Gastroesophageal sphincter (tissue), 4 donors: ENCODE measurements around the gene C1QTNF8. TPM values are rescaled to one million over a fixed set of nuclear protein-coding genes. Genes with fewer than 3 reads are reported as not detected.
"Not testable (repeated sequence)": the region's sequence is repeated elsewhere in the genome, so short reads cannot be mapped to it uniquely, and the experiment has no call there.

Experiments used
- ATAC-seq: fragments of 150-250 bp; one replicate; pipeline ENCODE4 v1.9.1; 2016; ENCODE audit warnings: mild to moderate bottlenecking, moderate library complexity
- H3K27ac ChIP-seq, 4 donors: fragments of 200-600 bp; sonication (generic) in 3 of 4; 1 replicate in 3 of 4; 2 replicates in 1 of 4; pipeline ENCODE4 v1.5.1; 2016 to 2019
- H3K27me3 ChIP-seq: fragments of 200-600 bp; sonication (generic); one replicate; pipeline ENCODE4 v1.5.1; 2019
- H3K36me3 ChIP-seq, 2 donors: fragments of 200-600 bp; sonication (generic); one replicate each; pipeline ENCODE4 v1.5.1; 2019; ENCODE audit warnings: control low read depth in 1 of 2
- H3K4me1 ChIP-seq, 3 donors: fragments of 200-600 bp; sonication (generic); 1 replicate in 2 of 3; 2 replicates in 1 of 3; pipeline ENCODE4 v1.5.1; 2016 to 2019; ENCODE audit warnings: control low read depth in 2 of 3
- H3K4me3 ChIP-seq, 2 donors: fragments of 200-600 bp; sonication (generic); one replicate each; pipeline ENCODE4 v1.5.1; 2019; ENCODE audit warnings: mild to moderate bottlenecking in 1 of 2, moderate library complexity in 1 of 2
- H3K9me3 ChIP-seq, 3 donors: fragments of 200-600 bp; sonication (generic); one replicate each; pipeline ENCODE4 v1.5.1; 2017 to 2019; ENCODE audit warnings: control low read depth in 2 of 3
- CTCF ChIP-seq, 4 experiments: fragments of 200-600 bp in 2 of 4; fragments of 450-650 bp in 2 of 4; sonication (generic) in 1 of 4; IDR thresholded peaks; one replicate each; pipeline ENCODE4 v1.5.1; 2017 to 2019; ENCODE audit warnings: antibody characterized with exemption in 4 of 4, mild to moderate bottlenecking in 2 of 4, moderate library complexity in 2 of 4
- EP300 ChIP-seq: sonication (generic); formaldehyde crosslinking; IDR thresholded peaks from one replicate; pipeline ENCODE4 v1.6.1; 2017; ENCODE audit warnings: antibody characterized with exemption, mild to moderate bottlenecking
- POLR2A ChIP-seq, 2 donors: fragments of 450-650 bp; IDR thresholded peaks; one replicate each; pipeline ENCODE4 v1.6.1; 2017; ENCODE audit warnings: antibody characterized with exemption in 2 of 2, mild to moderate bottlenecking in 2 of 2, moderate library complexity in 1 of 2
- POLR2AphosphoS5 ChIP-seq: sonication (generic); formaldehyde crosslinking; IDR thresholded peaks from one replicate; pipeline ENCODE4 v1.6.1; 2017; ENCODE audit warnings: antibody characterized with exemption
- WGBS, 2 donors: methylation state at CpG; one replicate each; pipeline ENCODE4 v1.1.5; 2018; ENCODE audit warnings: low coverage in 1 of 2; 5-methylcytosine and 5-hydroxymethylcytosine counted together
- total RNA-seq, 4 donors: library from RNA; depleted of rRNA; stranded (reverse); fragments of >200 nt; gene quantifications; one replicate each; pipeline ENCODE4 v1.1.0, GENCODE V29; 2016

The C1QTNF8 gene
- total RNA-seq, 4 donors from 2014 or later: not detected

DNA sequence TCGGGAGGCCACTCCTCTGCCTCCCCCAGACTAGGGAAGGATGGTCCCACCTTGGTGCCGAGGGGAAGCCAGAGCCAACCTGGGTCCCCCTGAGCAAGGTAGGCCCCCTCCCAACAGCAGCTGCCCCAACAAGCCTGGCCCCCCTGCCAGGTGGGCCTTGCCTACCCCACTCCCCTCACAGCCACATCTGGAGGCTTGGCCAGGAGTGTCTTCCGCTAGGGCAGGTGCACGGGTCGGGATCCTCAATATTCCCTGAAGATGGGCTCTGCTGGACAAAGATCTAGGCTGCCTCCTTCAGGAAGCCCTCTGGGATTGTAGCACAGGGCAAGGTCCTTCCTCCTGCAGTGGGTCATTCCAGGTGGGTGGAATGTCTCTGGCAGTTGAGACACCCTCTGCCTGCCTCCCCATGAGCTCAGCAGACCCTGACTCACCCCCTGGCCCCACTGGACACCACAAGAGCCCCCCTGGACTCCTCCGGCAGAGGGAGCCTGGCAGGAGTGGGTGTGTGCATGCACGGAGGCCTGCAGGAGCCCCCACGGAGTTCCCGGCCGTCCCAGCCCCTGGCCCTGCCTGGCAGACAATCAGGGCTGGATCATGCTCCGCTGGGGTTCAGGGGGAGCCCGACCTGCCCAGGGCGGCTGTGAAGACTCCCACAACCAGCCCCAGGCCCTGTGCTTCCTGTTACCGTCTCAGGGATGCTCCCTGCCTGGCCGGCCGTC, 435 bp downstream of the C1QTNF8 start:
- H3K36me3 ChIP-seq: no peaks in the 10 kb centered on the region
- H3K4me3 ChIP-seq: no peak overlapping the region
- peaks cover 0 to 31% (median 0%) of the 10 kb centered on the region in 3 donors for H3K4me1 ChIP-seq
- no peaks in the 10 kb centered on the region for H3K9me3 ChIP-seq
- H3K27ac ChIP-seq: no peak overlapping the region
- TF ChIP-seq POLR2AphosphoS5: no peak
- ATAC-seq: no peak
- WGBS, 2 donors: 40% methylated on average over 3 of the region's 16 CpGs; no CpG with 5 or more reads in 1 of the 2 donors
- H3K27me3 ChIP-seq: peaks cover 63% of the 10 kb centered on the region

DNA sequence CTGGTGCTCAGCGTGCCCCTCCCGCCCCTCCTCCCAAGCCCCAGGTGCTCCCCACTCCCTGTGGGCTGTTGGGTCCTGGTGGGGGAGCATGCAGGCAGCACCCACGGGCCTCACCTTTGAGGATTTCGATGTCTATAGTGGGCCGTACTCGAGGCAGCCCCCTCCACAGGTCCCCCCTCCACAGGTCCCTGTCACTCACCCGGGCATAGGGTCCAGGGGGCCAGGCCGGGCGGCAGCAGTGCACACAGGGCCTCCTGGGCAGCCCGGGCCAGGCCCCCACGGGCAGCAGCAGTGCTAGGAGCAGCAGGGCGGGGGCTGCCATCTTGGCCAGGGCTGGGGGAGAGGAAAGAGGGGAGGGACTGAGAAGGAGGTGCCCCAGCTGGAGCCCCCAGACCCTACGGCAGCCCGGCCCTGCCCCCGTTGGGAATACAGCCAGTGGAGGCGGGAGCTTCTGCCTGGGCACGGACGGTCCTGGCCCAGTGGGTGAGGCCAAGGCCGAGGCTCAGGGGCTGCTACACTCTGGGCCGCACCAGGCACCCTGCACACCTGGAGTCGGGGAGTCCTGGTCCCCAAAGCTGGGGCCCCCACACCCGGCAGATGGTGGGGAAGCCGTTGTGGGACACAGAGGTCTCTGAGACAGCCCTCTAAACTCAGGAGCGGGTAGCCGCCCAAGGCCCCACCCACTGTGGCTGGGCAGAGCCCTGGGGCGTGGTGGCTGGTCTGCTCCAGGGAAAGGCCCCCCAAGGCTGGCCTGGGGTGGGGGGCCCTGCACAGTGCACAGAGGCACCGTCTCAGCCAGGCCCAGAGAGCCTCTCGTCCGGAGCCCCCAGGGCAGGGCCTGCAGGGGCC, 1.2 kb downstream of the C1QTNF8 start:
- WGBS, 2 donors: no CpG with 5 or more reads among the region's 29 CpGs
- Histone ChIP-seq H3K27ac (no peak overlapping the region), H3K4me1 (peaks cover 0 to 39% (median 5%) of the 10 kb centered on the region in 3 donors), H3K27me3 (peaks cover 63% of the 10 kb centered on the region), H3K36me3 (no peaks in the 10 kb centered on the region), H3K9me3 (no peaks in the 10 kb centered on the region), H3K4me3 (no peak overlapping the region)
- TF ChIP-seq CTCF (IDR thresholded peaks at IDR 0.05) (no peak), EP300 (no peak), POLR2A (IDR thresholded peaks at IDR 0.05) (no peak), POLR2AphosphoS5 (no peak)
- no peak for ATAC-seq

- Histone ChIP-seq H3K27ac (no peak overlapping the region), H3K9me3 (no peaks in the 10 kb centered on the region), H3K4me3 (no peak overlapping the region), H3K36me3 (no peaks in the 10 kb centered on the region), H3K4me1 (peaks cover 0 to 46% (median 8%) of the 10 kb centered on the region in 3 donors), H3K27me3 (peaks cover 63% of the 10 kb centered on the region)
- ATAC-seq: no peak
- 80% methylated on average over 1 of the region's 13 CpGs; no CpG with 5 or more reads in 1 of the 2 donors for WGBS, 2 donors
- TF ChIP-seq POLR2A (IDR thresholded peaks at IDR 0.05): no peak
- TF ChIP-seq POLR2AphosphoS5: no peak
- no peak for TF ChIP-seq EP300
- TF ChIP-seq CTCF (IDR thresholded peaks at IDR 0.05): no peak
Observed at GRCh38 chr16:1094124-1094479, 1.9 kb downstream of the C1QTNF8 start.

DNA sequence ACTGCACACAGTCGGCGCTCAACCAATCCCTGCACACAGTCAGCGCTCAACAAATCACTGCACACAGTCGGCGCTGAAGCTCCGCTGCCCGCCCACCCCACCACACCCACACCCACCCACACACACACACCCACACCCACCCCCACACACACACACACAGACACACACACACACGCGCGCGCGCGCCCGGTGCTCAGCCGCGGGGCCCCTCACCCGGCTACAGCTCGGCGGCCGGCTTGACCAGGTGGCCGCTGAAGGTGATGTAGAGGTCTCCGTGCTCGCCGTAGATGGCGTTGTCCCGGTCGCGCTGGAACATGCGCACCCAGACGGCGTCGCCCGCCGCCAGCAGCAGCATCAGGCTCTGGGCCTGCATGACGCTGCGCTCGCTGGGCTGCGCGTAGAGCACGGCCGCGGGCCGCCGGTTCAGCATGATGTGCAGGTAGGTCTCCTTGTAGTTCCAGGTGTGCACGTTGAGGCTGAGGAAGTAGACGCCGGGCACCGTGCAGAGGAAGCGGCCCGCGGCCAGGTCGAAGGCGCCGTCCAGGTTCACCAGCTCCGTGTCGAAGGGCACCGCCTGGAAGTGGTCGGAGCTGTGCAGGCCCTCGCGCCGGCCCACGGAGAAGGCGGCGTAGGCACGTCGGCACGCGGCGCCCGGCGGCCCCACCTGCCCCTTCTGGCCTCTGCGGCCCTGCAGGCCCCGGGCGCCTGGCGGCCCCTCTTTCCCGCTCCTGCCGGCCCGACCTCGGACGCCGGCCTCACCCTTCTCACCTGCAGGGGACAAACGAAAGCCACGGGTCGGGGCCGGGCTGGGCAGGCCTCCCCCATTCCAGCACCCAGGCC, 2.5 kb downstream of the C1QTNF8 start:
- Histone ChIP-seq H3K9me3 (no peaks in the 10 kb centered on the region), H3K27ac (no peak overlapping the region), H3K36me3 (no peaks in the 10 kb centered on the region), H3K4me3 (no peak overlapping the region), H3K4me1 (peaks cover 0 to 45% (median 8%) of the 10 kb centered on the region in 3 donors), H3K27me3 (peaks cover 63% of the 10 kb centered on the region)
- WGBS, 2 donors: 92% methylated on average over 4 of the region's 85 CpGs; no CpG with 5 or more reads in 1 of the 2 donors
- no peak for TF ChIP-seq EP300
- ATAC-seq: no peak

GRCh38 chr16:1092685-1093283, 3.3 kb downstream of the C1QTNF8 start:
- 96% methylated on average over 11 of the region's 40 CpGs; no CpG with 5 or more reads in 1 of the 2 donors for WGBS, 2 donors
- not testable (repeated sequence) for ATAC-seq, H3K36me3 ChIP-seq, H3K4me3 ChIP-seq, H3K9me3 ChIP-seq, H3K27ac ChIP-seq
- Histone ChIP-seq H3K4me1 (peaks cover 0 to 38% (median 8%) of the 10 kb centered on the region in 3 donors), H3K27me3 (peaks cover 63% of the 10 kb centered on the region)
